ENCODE results near the gene CLN5. TPM values are rescaled to one million over a fixed set of nuclear protein-coding genes. Genes with fewer than 3 reads are reported as not detected.
"Not testable (repeated sequence)": the region's sequence is repeated elsewhere in the genome, so short reads cannot be mapped to it uniquely, and the experiment has no call there.

Gene CLN5
- total RNA-seq, 1 donor from 2014 or later = 43.3 TPM

DNA sequence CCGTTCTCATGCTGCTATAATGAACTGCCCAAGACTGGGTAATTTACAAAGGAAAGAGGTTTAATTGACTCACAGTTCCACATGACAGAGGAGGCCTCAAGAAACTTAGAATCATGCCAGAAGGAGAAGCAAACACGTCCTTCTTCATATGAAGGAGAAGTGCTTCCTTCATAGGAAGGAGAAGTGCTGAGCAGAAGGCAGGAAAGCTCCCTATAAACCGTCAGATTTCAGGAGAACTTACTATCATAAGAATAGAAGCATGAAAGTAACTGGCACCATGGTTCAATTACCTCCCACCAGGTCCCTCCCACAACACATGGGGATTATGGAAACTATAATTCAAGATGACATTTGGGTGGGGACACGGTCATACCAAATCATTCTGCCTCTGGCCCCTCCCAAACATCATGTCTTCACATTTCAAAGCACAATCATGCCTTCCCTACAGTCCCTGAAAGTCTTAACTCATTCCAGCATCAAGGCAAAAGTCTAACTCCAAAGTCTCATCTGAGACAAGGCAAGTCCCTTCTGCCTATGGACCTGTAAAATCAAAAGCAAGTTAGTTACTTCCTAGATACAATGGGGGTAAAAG lies 32.9 kb upstream of the CLN5 start:
- no peak overlapping the region for H3K4me3 Mint-ChIP-seq (ENCODE audit: unreplicated experiment)
- peaks cover 8% of the 10 kb centered on the region for H3K27me3 Mint-ChIP-seq (ENCODE audit: unreplicated experiment)
- no peak overlapping the region for H3K27ac Mint-ChIP-seq (ENCODE audit: unreplicated experiment)
- H3K36me3 Mint-ChIP-seq (ENCODE audit: unreplicated experiment) = no peaks in the 10 kb centered on the region
- no peaks in the 10 kb centered on the region for H3K4me1 Mint-ChIP-seq (ENCODE audit: unreplicated experiment)
- DNase-seq (ENCODE audit: extremely low spot score, unreplicated experiment) = no peak
- TF ChIP-seq, protein P1, sequence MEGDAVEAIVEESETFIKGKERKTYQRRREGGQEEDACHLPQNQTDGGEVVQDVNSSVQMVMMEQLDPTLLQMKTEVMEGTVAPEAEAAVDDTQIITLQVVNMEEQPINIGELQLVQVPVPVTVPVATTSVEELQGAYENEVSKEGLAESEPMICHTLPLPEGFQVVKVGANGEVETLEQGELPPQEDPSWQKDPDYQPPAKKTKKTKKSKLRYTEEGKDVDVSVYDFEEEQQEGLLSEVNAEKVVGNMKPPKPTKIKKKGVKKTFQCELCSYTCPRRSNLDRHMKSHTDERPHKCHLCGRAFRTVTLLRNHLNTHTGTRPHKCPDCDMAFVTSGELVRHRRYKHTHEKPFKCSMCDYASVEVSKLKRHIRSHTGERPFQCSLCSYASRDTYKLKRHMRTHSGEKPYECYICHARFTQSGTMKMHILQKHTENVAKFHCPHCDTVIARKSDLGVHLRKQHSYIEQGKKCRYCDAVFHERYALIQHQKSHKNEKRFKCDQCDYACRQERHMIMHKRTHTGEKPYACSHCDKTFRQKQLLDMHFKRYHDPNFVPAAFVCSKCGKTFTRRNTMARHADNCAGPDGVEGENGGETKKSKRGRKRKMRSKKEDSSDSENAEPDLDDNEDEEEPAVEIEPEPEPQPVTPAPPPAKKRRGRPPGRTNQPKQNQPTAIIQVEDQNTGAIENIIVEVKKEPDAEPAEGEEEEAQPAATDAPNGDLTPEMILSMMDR (IDR thresholded peaks at IDR 0.05) = no peak
- H3K9me3 Mint-ChIP-seq (ENCODE audit: unreplicated experiment) = peaks cover 19% of the 10 kb centered on the region

DNA sequence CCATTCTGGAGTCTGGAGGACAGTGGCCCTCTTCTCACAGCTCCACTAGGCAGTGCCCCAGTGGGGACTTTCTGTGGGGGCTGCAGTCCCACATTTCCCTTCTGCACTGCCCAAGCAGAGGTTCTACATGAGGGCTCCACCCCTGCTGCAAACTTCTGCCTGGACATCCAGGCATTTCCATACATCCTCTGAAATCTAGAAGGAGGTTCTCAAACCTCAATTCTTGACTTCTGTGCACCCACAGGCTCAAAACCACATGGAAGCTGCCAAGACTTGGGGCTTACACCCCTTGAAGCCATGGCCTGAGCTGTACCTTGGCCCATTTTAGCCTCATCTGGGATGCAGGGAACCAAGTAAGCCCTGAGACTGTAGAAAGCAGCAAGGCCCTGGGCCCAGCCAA lies 32.1 kb upstream of the CLN5 start:
- DNase-seq (ENCODE audit: extremely low spot score, unreplicated experiment); H3K4me1 Mint-ChIP-seq (ENCODE audit: unreplicated experiment); H3K27ac Mint-ChIP-seq (ENCODE audit: unreplicated experiment); H3K36me3 Mint-ChIP-seq (ENCODE audit: unreplicated experiment); H3K4me3 Mint-ChIP-seq (ENCODE audit: unreplicated experiment); H3K27me3 Mint-ChIP-seq (ENCODE audit: unreplicated experiment): not testable (repeated sequence)
- H3K9me3 Mint-ChIP-seq (ENCODE audit: unreplicated experiment) = peaks cover 19% of the 10 kb centered on the region

DNA sequence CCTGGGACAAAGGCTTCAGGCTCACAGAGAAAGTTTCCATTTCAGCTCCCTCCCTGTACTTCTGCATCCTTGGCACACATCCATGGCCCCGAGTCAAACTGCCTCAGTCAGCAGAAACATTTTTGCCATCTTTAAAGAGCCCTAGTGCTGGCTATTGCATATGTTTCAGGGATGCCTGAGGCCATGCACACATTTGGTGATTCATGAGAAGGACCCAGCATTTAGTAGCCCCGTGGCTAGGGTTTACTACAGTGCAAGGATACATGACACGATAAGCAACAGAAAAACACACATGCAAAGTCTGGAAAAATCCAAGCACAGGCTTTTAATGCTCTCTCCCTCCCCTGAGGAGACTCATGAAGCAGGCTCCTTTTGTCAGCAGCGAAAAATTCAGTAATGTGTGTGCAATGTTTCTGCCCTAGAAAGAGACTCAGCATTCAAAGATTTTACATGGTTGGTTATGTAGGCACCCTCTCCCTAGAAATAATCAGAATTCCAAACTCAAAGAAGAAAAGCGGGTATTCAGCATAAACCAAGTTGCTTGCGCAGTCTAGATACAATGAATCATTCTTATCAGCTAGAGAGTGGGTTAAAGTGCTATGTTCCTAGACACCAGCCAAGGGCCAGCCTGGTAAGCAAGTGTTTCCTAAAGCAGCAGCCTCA lies 26.0 kb upstream of the CLN5 start:
- Mint-ChIP-seq H3K27me3 (ENCODE audit: unreplicated experiment) (peaks cover 8% of the 10 kb centered on the region), H3K27ac (ENCODE audit: unreplicated experiment) (peak overlapping the region; percentile 82), H3K4me3 (ENCODE audit: unreplicated experiment) (no peak overlapping the region), H3K36me3 (ENCODE audit: unreplicated experiment) (no peaks in the 10 kb centered on the region), H3K4me1 (ENCODE audit: unreplicated experiment) (peaks cover 27% of the 10 kb centered on the region), H3K9me3 (ENCODE audit: unreplicated experiment) (peaks cover 4% of the 10 kb centered on the region)
- TF ChIP-seq, protein P1 (IDR thresholded peaks at IDR 0.05) = no peak
- peak; percentile 89 for DNase-seq (ENCODE audit: extremely low spot score, unreplicated experiment)

DNA sequence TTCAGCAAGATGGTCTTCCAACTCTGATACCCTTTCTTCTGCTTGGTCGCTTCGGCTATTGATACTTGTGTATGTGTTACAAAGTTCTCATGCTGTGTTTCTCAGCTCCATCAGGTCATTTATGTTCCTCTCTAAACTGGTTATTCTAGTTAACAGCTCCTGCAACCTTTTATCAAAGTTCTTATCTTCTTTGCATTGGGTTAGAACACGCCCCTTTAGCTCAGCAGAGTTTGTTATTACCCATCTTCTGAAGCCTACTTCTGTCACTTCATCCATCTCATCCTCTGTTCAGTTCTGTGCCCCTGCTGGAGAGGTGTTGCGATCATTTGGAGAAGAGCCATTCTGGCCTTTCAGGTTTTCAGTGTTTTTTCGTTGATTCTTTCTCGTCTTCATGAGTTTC lies 24.9 kb upstream of the CLN5 start:
- H3K27ac Mint-ChIP-seq (ENCODE audit: unreplicated experiment) = peak overlapping the region; percentile 14
- peaks cover 19% of the 10 kb centered on the region for H3K27me3 Mint-ChIP-seq (ENCODE audit: unreplicated experiment)
- H3K4me3 Mint-ChIP-seq (ENCODE audit: unreplicated experiment) = no peak overlapping the region
- TF ChIP-seq, protein P1 (IDR thresholded peaks at IDR 0.05) = no peak
- H3K9me3 Mint-ChIP-seq (ENCODE audit: unreplicated experiment) = no peaks in the 10 kb centered on the region
- DNase-seq (ENCODE audit: extremely low spot score, unreplicated experiment) = no peak
- no peaks in the 10 kb centered on the region for H3K36me3 Mint-ChIP-seq (ENCODE audit: unreplicated experiment)
- peaks cover 27% of the 10 kb centered on the region for H3K4me1 Mint-ChIP-seq (ENCODE audit: unreplicated experiment)

DNA sequence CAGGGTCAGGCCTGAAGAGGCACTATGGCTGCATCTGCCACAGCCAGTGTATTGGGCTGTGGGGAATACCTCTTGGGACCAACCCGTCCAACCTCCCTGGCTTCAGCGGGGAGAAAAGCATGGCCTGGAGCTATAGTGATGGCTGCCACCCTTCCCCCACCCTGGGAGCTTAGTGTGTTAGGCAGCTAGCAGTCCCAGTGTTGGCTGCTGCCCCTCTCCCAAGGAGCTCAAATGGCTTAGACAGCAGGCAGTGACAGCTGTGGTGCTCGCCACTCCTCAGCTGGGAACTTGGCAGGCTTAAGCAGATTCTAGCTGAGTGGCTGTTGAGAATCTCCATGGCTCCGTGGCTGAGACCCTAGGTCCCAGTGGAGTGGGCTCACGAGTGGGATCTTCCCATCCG lies 23.8 kb upstream of the CLN5 start:
- no peak overlapping the region for H3K27ac Mint-ChIP-seq (ENCODE audit: unreplicated experiment)
- H3K4me1 Mint-ChIP-seq (ENCODE audit: unreplicated experiment) = peaks cover 30% of the 10 kb centered on the region
- H3K36me3 Mint-ChIP-seq (ENCODE audit: unreplicated experiment) = no peaks in the 10 kb centered on the region
- H3K27me3 Mint-ChIP-seq (ENCODE audit: unreplicated experiment) = peaks cover 28% of the 10 kb centered on the region
- TF ChIP-seq, protein P1 (IDR thresholded peaks at IDR 0.05) = no peak
- no peak overlapping the region for H3K4me3 Mint-ChIP-seq (ENCODE audit: unreplicated experiment)
- DNase-seq (ENCODE audit: extremely low spot score, unreplicated experiment) = no peak
- no peaks in the 10 kb centered on the region for H3K9me3 Mint-ChIP-seq (ENCODE audit: unreplicated experiment)

All from osteocyte (in vitro differentiated cells).